CD4-positive, alpha-beta T cell treated with Interleukin-10 for 1 hour (primary cell): Measurements from ENCODE around the gene FIGNL2.
A peak's percentile ranks its signal among the peaks of the same experiment; 100 is the strongest.
"Not testable (repeated sequence)": the region's sequence is repeated elsewhere in the genome, so short reads cannot be mapped to it uniquely, and the experiment has no call there.

Source experiments
- DNase-seq: peaks from one replicate; pipeline ENCODE4 v3.0.0-alpha.2; 2020

FIGNL2 gene

GRCh38 chr12:51814311-51815088, 34.0 kb downstream of the FIGNL2 start:
- peak; percentile 73 for DNase-seq

- DNase-seq: no peak
Observed at GRCh38 chr12:51813931-51814310, 34.6 kb downstream of the FIGNL2 start.

GRCh38 chr12:51812871-51813270, 35.6 kb downstream of the FIGNL2 start:
- DNase-seq: no peak

GRCh38 chr12:51811203-51812202, 37.0 kb downstream of the FIGNL2 start:
- DNase-seq: no peak

- DNase-seq: no peak
Observed at GRCh38 chr12:51809193-51809592, 39.3 kb downstream of the FIGNL2 start.

GRCh38 chr12:51806896-51807295, 41.6 kb downstream of the FIGNL2 start:
- DNase-seq: no peak

GRCh38 chr12:51801027-51801426, 47.5 kb downstream of the FIGNL2 start:
- no peak for DNase-seq

- DNase-seq: no peak
Observed at GRCh38 chr12:51798501-51798900, 50.0 kb downstream of the FIGNL2 start.

GRCh38 chr12:51798051-51798450, 50.5 kb downstream of the FIGNL2 start:
- not testable (repeated sequence) for DNase-seq

- DNase-seq: no peak
Observed at GRCh38 chr12:51797301-51797700, 51.2 kb downstream of the FIGNL2 start.

- DNase-seq: no peak
Observed at GRCh38 chr12:51793201-51793600, 55.3 kb downstream of the FIGNL2 start.

- no peak for DNase-seq
Observed at GRCh38 chr12:51792417-51792816, 56.1 kb downstream of the FIGNL2 start.

- no peak for DNase-seq
Observed at GRCh38 chr12:51788876-51789275, 59.6 kb downstream of the FIGNL2 start.

- DNase-seq: no peak
Observed at GRCh38 chr12:51785906-51786305, 62.6 kb downstream of the FIGNL2 start.

- DNase-seq: no peak
Observed at GRCh38 chr12:51784688-51785087, 63.8 kb downstream of the FIGNL2 start.

GRCh38 chr12:51779876-51780275, 68.6 kb downstream of the FIGNL2 start:
- DNase-seq: no peak

GRCh38 chr12:51777973-51778372, 70.5 kb downstream of the FIGNL2 start:
- DNase-seq: no peak

GRCh38 chr12:51777457-51777856, 71.1 kb downstream of the FIGNL2 start:
- DNase-seq: no peak

GRCh38 chr12:51774933-51775332, 73.6 kb downstream of the FIGNL2 start:
- no peak for DNase-seq

GRCh38 chr12:51773145-51773869, 75.2 kb downstream of the FIGNL2 start:
- DNase-seq: no peak

GRCh38 chr12:51771008-51771407, 77.5 kb downstream of the FIGNL2 start:
- DNase-seq: no peak
